Gastroesophageal sphincter (tissue), 4 donors: Measurements from ENCODE around the gene LHFPL3. TPM values are rescaled to one million over a fixed set of nuclear protein-coding genes. Genes with fewer than 3 reads are reported as not detected.

Experiments
- ATAC-seq: fragments of 150-250 bp; one replicate; pipeline ENCODE4 v1.9.1; 2016; ENCODE audit warnings: mild to moderate bottlenecking, moderate library complexity
- H3K27ac ChIP-seq, 4 donors: fragments of 200-600 bp; sonication (generic) in 3 of 4; 1 replicate in 3 of 4; 2 replicates in 1 of 4; pipeline ENCODE4 v1.5.1; 2016 to 2019
- H3K27me3 ChIP-seq: fragments of 200-600 bp; sonication (generic); one replicate; pipeline ENCODE4 v1.5.1; 2019
- H3K36me3 ChIP-seq, 2 donors: fragments of 200-600 bp; sonication (generic); one replicate each; pipeline ENCODE4 v1.5.1; 2019; ENCODE audit warnings: control low read depth in 1 of 2
- H3K4me1 ChIP-seq, 3 donors: fragments of 200-600 bp; sonication (generic); 1 replicate in 2 of 3; 2 replicates in 1 of 3; pipeline ENCODE4 v1.5.1; 2016 to 2019; ENCODE audit warnings: control low read depth in 2 of 3
- H3K4me3 ChIP-seq, 2 donors: fragments of 200-600 bp; sonication (generic); one replicate each; pipeline ENCODE4 v1.5.1; 2019; ENCODE audit warnings: mild to moderate bottlenecking in 1 of 2, moderate library complexity in 1 of 2
- H3K9me3 ChIP-seq, 3 donors: fragments of 200-600 bp; sonication (generic); one replicate each; pipeline ENCODE4 v1.5.1; 2017 to 2019; ENCODE audit warnings: control low read depth in 2 of 3
- EP300 ChIP-seq: sonication (generic); formaldehyde crosslinking; IDR thresholded peaks from one replicate; pipeline ENCODE4 v1.6.1; 2017; ENCODE audit warnings: antibody characterized with exemption, mild to moderate bottlenecking
- POLR2A ChIP-seq, 2 donors: fragments of 450-650 bp; IDR thresholded peaks; one replicate each; pipeline ENCODE4 v1.6.1; 2017; ENCODE audit warnings: antibody characterized with exemption in 2 of 2, mild to moderate bottlenecking in 2 of 2, moderate library complexity in 1 of 2
- POLR2AphosphoS5 ChIP-seq: sonication (generic); formaldehyde crosslinking; IDR thresholded peaks from one replicate; pipeline ENCODE4 v1.6.1; 2017; ENCODE audit warnings: antibody characterized with exemption
- WGBS, 2 donors: methylation state at CpG; one replicate each; pipeline ENCODE4 v1.1.5; 2018; ENCODE audit warnings: low coverage in 1 of 2; 5-methylcytosine and 5-hydroxymethylcytosine counted together
- total RNA-seq, 4 donors: library from RNA; depleted of rRNA; stranded (reverse); fragments of >200 nt; gene quantifications; one replicate each; pipeline ENCODE4 v1.1.0, GENCODE V29; 2016
- TF ChIP-seq, protein P1 (sequence below), 4 experiments: fragments of 200-600 bp in 2 of 4; fragments of 450-650 bp in 2 of 4; sonication (generic) in 1 of 4; IDR thresholded peaks; one replicate each; pipeline ENCODE4 v1.5.1; 2017 to 2019; ENCODE audit warnings: antibody characterized with exemption in 4 of 4, mild to moderate bottlenecking in 2 of 4, moderate library complexity in 2 of 4

LHFPL3 gene
- total RNA-seq, 4 donors from 2014 or later, result not detected

DNA sequence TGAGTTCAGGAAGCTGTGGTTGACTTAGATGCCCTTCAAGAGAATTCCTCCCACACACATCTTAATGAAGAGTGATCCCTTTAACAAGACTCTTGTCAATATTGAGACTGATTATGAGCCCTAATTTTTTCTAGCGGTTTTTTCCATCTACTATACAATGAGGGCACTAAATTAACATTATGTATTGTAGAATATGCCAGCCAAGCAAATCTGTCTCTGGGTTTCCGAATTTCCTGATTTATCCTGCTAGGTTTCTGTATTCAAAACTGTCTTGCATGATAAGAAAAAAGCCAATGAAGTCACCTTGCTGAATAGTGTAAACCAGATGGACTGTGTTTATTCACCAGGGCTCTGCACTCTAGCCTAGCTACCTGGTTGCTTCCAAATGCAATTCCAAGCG lies 461.4 kb downstream of the LHFPL3 start:
- H3K4me1 ChIP-seq, result no peaks in the 10 kb centered on the region
- H3K27ac ChIP-seq, result no peak overlapping the region
- no peaks in the 10 kb centered on the region for H3K27me3 ChIP-seq
- no peak for ATAC-seq
- H3K4me3 ChIP-seq, result no peak overlapping the region
- WGBS, 2 donors, result 73 to 88% methylated on average over 3 of the region's 3 CpGs
- no peaks in the 10 kb centered on the region for H3K36me3 ChIP-seq
- TF ChIP-seq POLR2AphosphoS5 (no peak), POLR2A (IDR thresholded peaks at IDR 0.05) (no peak)
- no peaks in the 10 kb centered on the region for H3K9me3 ChIP-seq

DNA sequence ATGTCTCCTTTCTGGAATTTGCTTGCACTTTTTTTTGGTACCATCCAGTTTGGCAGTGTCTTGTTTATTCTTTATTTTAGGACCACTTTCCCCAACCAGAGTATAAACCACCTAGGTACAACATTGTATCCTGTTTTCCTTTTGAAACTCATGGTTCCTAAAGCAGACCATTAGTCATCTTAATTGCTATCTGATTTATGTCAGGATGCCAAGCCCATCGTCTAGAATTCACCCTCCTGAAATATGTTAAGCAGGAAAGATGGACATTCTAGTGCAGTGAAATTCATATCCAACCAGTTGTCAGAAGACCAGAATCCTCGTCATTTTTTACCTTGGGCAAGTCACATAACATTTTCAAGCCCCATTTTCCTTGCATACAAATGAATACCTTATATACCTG lies 462.0 kb downstream of the LHFPL3 start:
- 29 to 45% methylated on average over 2 of the region's 2 CpGs for WGBS, 2 donors
- no peak for ATAC-seq
- Histone ChIP-seq H3K27me3 (peaks cover 3% of the 10 kb centered on the region), H3K4me1 (no peaks in the 10 kb centered on the region), H3K36me3 (no peaks in the 10 kb centered on the region), H3K4me3 (no peak overlapping the region), H3K9me3 (no peaks in the 10 kb centered on the region), H3K27ac (no peak overlapping the region)
- TF ChIP-seq EP300, result no peak
- no peak for TF ChIP-seq POLR2AphosphoS5
- no peak for TF ChIP-seq POLR2A (IDR thresholded peaks at IDR 0.05)
- TF ChIP-seq, protein P1, sequence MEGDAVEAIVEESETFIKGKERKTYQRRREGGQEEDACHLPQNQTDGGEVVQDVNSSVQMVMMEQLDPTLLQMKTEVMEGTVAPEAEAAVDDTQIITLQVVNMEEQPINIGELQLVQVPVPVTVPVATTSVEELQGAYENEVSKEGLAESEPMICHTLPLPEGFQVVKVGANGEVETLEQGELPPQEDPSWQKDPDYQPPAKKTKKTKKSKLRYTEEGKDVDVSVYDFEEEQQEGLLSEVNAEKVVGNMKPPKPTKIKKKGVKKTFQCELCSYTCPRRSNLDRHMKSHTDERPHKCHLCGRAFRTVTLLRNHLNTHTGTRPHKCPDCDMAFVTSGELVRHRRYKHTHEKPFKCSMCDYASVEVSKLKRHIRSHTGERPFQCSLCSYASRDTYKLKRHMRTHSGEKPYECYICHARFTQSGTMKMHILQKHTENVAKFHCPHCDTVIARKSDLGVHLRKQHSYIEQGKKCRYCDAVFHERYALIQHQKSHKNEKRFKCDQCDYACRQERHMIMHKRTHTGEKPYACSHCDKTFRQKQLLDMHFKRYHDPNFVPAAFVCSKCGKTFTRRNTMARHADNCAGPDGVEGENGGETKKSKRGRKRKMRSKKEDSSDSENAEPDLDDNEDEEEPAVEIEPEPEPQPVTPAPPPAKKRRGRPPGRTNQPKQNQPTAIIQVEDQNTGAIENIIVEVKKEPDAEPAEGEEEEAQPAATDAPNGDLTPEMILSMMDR (IDR thresholded peaks at IDR 0.05), result no peak

DNA sequence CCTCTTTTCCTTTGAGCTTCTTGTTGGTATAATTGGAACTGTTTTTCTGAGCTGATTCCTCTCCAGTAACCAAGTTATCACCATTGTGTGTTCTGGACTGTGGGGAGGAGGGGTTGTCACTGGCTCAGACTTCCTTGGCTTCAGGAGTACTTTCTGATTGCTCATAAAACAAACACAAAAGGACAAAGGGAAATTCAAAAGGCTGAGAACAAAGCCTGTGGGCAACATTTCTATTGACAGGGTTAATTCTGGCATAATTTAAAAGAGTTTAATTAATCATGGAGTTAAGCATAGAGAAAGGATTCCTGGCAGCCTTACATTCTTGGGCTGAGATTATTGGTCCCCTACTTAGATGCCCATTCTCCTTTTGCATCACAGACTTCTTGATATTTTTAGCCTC lies 462.7 kb downstream of the LHFPL3 start:
- no peak overlapping the region for H3K27ac ChIP-seq
- no peaks in the 10 kb centered on the region for H3K36me3 ChIP-seq
- ATAC-seq, result no peak
- H3K27me3 ChIP-seq, result peaks cover 8% of the 10 kb centered on the region
- TF ChIP-seq EP300 (no peak), POLR2A (IDR thresholded peaks at IDR 0.05) (no peak), POLR2AphosphoS5 (no peak)
- TF ChIP-seq, protein P1 (IDR thresholded peaks at IDR 0.05), result no peak
- no peaks in the 10 kb centered on the region for H3K4me1 ChIP-seq
- no peak overlapping the region for H3K4me3 ChIP-seq
- H3K9me3 ChIP-seq, result no peaks in the 10 kb centered on the region

DNA sequence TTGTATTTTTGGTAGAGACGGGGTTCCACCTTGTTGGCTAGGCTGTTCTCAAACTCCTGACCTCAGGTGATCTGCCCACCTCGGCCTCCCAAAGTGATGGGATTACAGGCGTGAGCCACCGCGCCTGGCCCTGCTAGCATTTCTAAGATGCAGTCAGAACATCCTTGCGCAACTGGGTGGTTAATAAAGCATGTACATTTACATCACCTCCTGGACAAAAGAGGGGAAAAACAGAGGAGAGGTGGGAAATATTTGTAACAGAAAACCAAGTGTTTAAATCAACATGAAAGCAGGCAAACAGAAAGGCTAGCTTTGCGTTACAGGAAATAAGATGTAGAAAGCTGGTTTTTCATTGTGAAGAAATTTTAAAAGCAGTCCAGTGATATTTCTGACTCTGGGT lies 464.7 kb downstream of the LHFPL3 start:
- no peak for TF ChIP-seq EP300
- no peak for TF ChIP-seq POLR2A (IDR thresholded peaks at IDR 0.05)
- TF ChIP-seq POLR2AphosphoS5, result no peak
- TF ChIP-seq, protein P1 (IDR thresholded peaks at IDR 0.05), result no peak
- H3K36me3 ChIP-seq, result no peaks in the 10 kb centered on the region
- H3K4me1 ChIP-seq, result no peaks in the 10 kb centered on the region
- no peak overlapping the region for H3K4me3 ChIP-seq
- no peaks in the 10 kb centered on the region for H3K9me3 ChIP-seq
- no peak overlapping the region for H3K27ac ChIP-seq
- peaks cover 9% of the 10 kb centered on the region for H3K27me3 ChIP-seq
- WGBS, 2 donors, result 59 to 91% methylated on average over 3 to 7 of the region's 7 CpGs
- ATAC-seq, result no peak

DNA sequence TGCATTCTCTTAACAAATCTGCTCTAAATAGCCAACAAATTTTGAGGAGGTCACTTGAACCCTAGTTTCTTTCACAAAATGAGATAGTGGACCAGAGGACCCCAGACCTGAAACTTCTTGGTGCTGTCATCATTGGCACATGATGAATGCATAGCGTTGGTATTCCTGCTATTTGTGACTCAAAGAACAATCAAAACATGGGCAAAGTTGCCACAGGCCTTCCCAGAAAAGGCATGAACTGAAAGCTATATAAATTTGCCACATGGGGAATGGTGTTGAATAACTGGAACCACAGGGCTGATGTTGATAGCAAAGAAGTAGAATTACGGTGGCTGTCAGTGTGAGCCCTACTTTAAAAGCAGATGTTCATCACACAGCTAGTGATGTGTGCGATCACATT lies 465.8 kb downstream of the LHFPL3 start:
- ATAC-seq, result no peak
- no peaks in the 10 kb centered on the region for H3K36me3 ChIP-seq
- 93 to 100% methylated on average over 2 to 3 of the region's 3 CpGs for WGBS, 2 donors
- no peaks in the 10 kb centered on the region for H3K4me1 ChIP-seq
- TF ChIP-seq POLR2A (IDR thresholded peaks at IDR 0.05) (no peak), POLR2AphosphoS5 (no peak), EP300 (no peak)
- TF ChIP-seq, protein P1 (IDR thresholded peaks at IDR 0.05), result no peak
- no peaks in the 10 kb centered on the region for H3K9me3 ChIP-seq
- no peak overlapping the region for H3K4me3 ChIP-seq
- no peak overlapping the region for H3K27ac ChIP-seq
- H3K27me3 ChIP-seq, result peaks cover 9% of the 10 kb centered on the region

DNA sequence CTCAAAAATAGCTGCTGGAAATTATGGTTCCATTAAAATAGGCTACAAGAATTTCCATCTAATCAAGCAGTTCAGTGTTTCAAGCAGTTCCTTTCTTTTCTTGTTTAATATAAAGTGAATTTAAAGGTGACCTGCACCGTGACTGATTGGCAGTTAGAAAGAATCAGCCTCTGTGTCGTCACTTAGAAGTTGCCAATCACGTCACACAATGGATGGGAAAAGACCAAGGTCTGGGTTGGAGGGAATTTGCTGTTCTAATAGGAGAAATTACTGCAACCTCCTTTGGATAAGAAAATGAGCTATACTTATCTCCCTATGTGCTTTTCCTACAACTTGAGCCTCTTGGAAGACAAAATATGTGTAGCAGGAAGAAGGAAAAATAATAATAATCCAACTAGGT lies 466.2 kb downstream of the LHFPL3 start:
- Histone ChIP-seq H3K4me3 (no peak overlapping the region), H3K27me3 (peaks cover 9% of the 10 kb centered on the region), H3K9me3 (no peaks in the 10 kb centered on the region), H3K27ac (no peak overlapping the region), H3K36me3 (no peaks in the 10 kb centered on the region), H3K4me1 (no peaks in the 10 kb centered on the region)
- TF ChIP-seq POLR2AphosphoS5 (no peak), POLR2A (IDR thresholded peaks at IDR 0.05) (no peak), EP300 (no peak)
- TF ChIP-seq, protein P1 (IDR thresholded peaks at IDR 0.05), result no peak
- 61 to 76% methylated on average over 3 of the region's 3 CpGs for WGBS, 2 donors
- no peak for ATAC-seq
